OCI-LY7 (cell line): Measurements from ENCODE around the gene TMEM238. TPM values are rescaled to one million over a fixed set of nuclear protein-coding genes. Genes with fewer than 3 reads are reported as not detected.

Source experiments
- BruUV-seq: library from RNA; stranded (reverse); fragments of 400-500 nt; replicated peaks from 2 replicates; lab custom pipeline; 2021; lab: Mats Ljungman, UMichigan
- CTCF ChIA-PET: fragments of 300-600 bp; sonication (Branson Sonifier 250); formaldehyde crosslinking; loops from one replicate; lab custom pipeline; 2022; ENCODE audit warnings: antibody characterized with exemption; ENCODE audit not compliant: unreplicated experiment; lab: Charles Lee
- POLR2A ChIA-PET: fragments of 300-600 bp; sonication (Branson Sonifier 250); formaldehyde crosslinking; loops from one replicate; lab custom pipeline; 2022; ENCODE audit warnings: antibody characterized with exemption; lab: Charles Lee
- DNase-seq: peaks from one replicate; pipeline ENCODE4 v3.0.0-alpha.2; 2015; ENCODE audit warnings: low spot score
- H2AFZ ChIP-seq: fragments of 200-600 bp; sonication (generic), shearing (Covaris generic); 2 replicates; pipeline ENCODE4 v1.6.1; 2014; ENCODE audit warnings: mild to moderate bottlenecking, antibody characterized with exemption, low read length, moderate library complexity
- H3K27ac ChIP-seq: fragments of 200-600 bp; sonication (generic); 2 replicates; pipeline ENCODE4 v1.5.1; 2014; ENCODE audit warnings: mixed run types, low read depth, mild to moderate bottlenecking, moderate library complexity, low read length, inconsistent platforms; ENCODE audit not compliant: poor library complexity, severe bottlenecking
- H3K36me3 ChIP-seq: fragments of 200-600 bp; sonication (generic); 2 replicates; pipeline ENCODE4 v1.6.1; 2014; ENCODE audit warnings: mild to moderate bottlenecking, antibody characterized with exemption, low read length, moderate library complexity, mixed read lengths; ENCODE audit not compliant: insufficient read depth
- H3K4me1 ChIP-seq: fragments of 200-600 bp; sonication (generic); 2 replicates; pipeline ENCODE4 v1.5.1; 2014; ENCODE audit warnings: mild to moderate bottlenecking, low read length; ENCODE audit not compliant: insufficient read depth, poor library complexity, severe bottlenecking
- H3K4me2 ChIP-seq: fragments of 200-600 bp; sonication (generic); 2 replicates; pipeline ENCODE4 v1.6.1; 2014; ENCODE audit warnings: mild to moderate bottlenecking, low read length
- H3K4me3 ChIP-seq: fragments of 200-600 bp; sonication (generic); 2 replicates; pipeline ENCODE4 v1.5.1; 2014; ENCODE audit warnings: mild to moderate bottlenecking, low read depth, low read length; ENCODE audit not compliant: poor library complexity, severe bottlenecking
- H3K79me2 ChIP-seq: fragments of 200-600 bp; sonication (generic); 2 replicates; pipeline ENCODE4 v1.6.1; 2016; ENCODE audit warnings: low read depth, mild to moderate bottlenecking, low read length, moderate library complexity, mixed read lengths; ENCODE audit not compliant: insufficient read depth
- H3K9me2 ChIP-seq: fragments of 200-600 bp; sonication (generic); 2 replicates; pipeline ENCODE4 v1.6.1; 2016; ENCODE audit warnings: mild to moderate bottlenecking, low read length, mixed read lengths; ENCODE audit not compliant: insufficient read depth
- H3K9me3 ChIP-seq: fragments of 200-600 bp; sonication (generic); 2 replicates; pipeline ENCODE4 v1.6.1; 2014; ENCODE audit warnings: mild to moderate bottlenecking, mixed run types, low read length, mixed read lengths
- H4K20me1 ChIP-seq: fragments of 200-600 bp; sonication (generic); 2 replicates; pipeline ENCODE4 v1.6.1; 2014; ENCODE audit warnings: mild to moderate bottlenecking, antibody characterized with exemption, low read length, moderate library complexity, mixed read lengths; ENCODE audit not compliant: insufficient read depth
- EZH2phosphoT487 ChIP-seq: fragments of 200-600 bp; sonication (generic); IDR thresholded peaks from 2 replicates; pipeline ENCODE4 v1.6.1; 2018; ENCODE audit warnings: low read depth, borderline replicate concordance, mild to moderate bottlenecking, mixed run types, antibody characterized with exemption, low read length, moderate library complexity, mixed read lengths
- intact Hi-C: fragments of 100-400 bp; cut with micrococcal nuclease; formaldehyde crosslinking; loops from one replicate; pipeline ENCODE4 v1.10.0; 2022; ENCODE audit not compliant: unreplicated experiment
- total RNA-seq, 2 experiments: library from RNA; depleted of rRNA in 1 of 2; stranded (reverse); fragments of >200 nt in 1 of 2; shearing (Covaris generic) in 1 of 2; gene quantifications; 2 replicates each; pipeline ENCODE4 v1.2.3, GENCODE V29; 2014 to 2022
- TF ChIP-seq, protein P1 (sequence below): fragments of 200-600 bp; sonication (generic); conservative IDR thresholded peaks from 2 replicates; pipeline ENCODE4 v1.5.1; 2014; ENCODE audit warnings: mild to moderate bottlenecking, antibody characterized with exemption, low read length, moderate library complexity, mixed read lengths

Gene TMEM238
- total RNA-seq, 2 experiments from 2014 or later = 2.7 to 6.5 TPM

DNA sequence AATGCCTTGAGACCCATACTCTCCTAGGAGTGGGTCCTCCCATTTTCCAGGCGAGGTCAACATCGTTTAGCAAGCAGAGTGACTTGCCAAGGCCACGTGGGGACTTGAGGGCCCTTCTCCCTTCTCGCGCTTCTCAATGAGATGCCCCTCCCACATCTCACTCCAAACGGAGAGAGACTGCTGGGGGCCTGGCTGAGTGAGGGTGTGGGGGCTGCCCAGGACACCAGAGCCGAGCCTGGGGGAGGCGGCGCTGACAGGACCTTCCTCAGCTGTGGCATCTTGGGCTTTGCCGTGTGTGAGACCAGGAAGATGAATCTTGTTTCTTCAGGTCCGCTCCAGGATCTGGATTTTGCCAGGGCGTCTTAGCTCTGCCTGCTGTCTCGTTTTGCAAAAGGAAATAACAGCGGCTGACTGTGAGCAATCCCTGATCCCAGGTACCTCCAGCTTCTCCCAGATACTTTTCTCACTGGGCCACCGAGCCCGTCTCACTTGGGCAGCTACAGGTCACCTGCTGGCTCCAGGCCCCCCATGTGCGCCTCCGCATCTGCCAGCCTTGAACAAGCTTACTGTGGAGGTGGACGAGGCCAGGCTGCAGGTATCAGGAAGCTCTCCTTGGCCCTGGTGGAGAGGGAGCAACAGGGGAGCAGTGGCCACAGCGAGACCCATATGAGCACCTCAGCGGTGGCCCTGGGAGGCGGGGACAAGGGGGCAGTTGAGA lies 35.6 kb downstream of the TMEM238 start:
- H3K4me3 ChIP-seq = no peak overlapping the region
- no peaks in the 10 kb centered on the region for H3K9me3 ChIP-seq
- no peaks in the 10 kb centered on the region for H3K79me2 ChIP-seq
- H3K27ac ChIP-seq = no peak overlapping the region
- no TSS peak for BruUV-seq
- H3K9me2 ChIP-seq = no peaks in the 10 kb centered on the region
- intact Hi-C loops = no loop called here
- no peaks in the 10 kb centered on the region for H3K36me3 ChIP-seq
- no peak overlapping the region for H3K4me2 ChIP-seq
- no peak overlapping the region for H2AFZ ChIP-seq
- ChIA-PET POLR2A (interaction anchor here (0.6 to 0.7 kb wide), 2 partner anchors 259 to 507 kb away, joined by 4 to 5 read pairs; no protein-coding TSS in a partner anchor), CTCF (no interaction called here)
- no peaks in the 10 kb centered on the region for H4K20me1 ChIP-seq
- no peak for TF ChIP-seq EZH2phosphoT487
- H3K4me1 ChIP-seq = peaks cover 3% of the 10 kb centered on the region
- no peak for DNase-seq

DNA sequence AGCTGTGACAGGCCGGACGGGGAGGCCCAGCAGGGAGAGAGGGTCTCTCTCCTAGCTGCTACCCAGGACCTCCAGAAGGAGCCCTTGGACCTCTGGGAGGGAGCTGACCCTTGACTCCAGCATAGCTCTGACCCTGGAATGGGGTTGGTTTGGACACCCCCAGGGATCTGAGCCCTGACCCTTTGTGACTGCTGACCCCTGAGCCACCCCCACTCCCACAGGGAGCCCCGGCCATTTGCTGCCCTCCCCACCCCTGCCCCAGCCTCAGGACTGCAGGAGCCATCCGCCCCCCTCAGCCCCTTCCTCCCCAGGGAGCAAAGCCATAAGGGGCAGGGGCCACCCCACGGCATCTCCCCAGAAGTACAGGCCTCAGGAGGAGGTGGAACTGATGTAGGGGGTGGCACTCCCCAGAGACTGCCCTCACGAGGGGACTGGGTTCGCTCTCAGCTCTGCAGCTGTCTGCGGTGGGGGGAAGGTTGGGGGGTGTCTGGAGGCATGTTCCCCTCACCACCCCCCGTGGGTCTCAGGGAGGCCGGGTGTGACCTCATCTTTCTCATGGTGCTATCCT lies 36.6 kb downstream of the TMEM238 start:
- Histone ChIP-seq H3K36me3 (no peaks in the 10 kb centered on the region), H3K9me2 (no peaks in the 10 kb centered on the region), H3K4me1 (no peaks in the 10 kb centered on the region), H3K4me3 (no peak overlapping the region), H3K4me2 (no peak overlapping the region), H3K27ac (no peak overlapping the region), H4K20me1 (no peaks in the 10 kb centered on the region), H2AFZ (no peak overlapping the region), H3K79me2 (no peaks in the 10 kb centered on the region), H3K9me3 (no peaks in the 10 kb centered on the region)
- POLR2A ChIA-PET = no interaction called here
- BruUV-seq = no TSS peak
- DNase-seq = no peak
- CTCF ChIA-PET = no interaction called here
- TF ChIP-seq, protein P1, sequence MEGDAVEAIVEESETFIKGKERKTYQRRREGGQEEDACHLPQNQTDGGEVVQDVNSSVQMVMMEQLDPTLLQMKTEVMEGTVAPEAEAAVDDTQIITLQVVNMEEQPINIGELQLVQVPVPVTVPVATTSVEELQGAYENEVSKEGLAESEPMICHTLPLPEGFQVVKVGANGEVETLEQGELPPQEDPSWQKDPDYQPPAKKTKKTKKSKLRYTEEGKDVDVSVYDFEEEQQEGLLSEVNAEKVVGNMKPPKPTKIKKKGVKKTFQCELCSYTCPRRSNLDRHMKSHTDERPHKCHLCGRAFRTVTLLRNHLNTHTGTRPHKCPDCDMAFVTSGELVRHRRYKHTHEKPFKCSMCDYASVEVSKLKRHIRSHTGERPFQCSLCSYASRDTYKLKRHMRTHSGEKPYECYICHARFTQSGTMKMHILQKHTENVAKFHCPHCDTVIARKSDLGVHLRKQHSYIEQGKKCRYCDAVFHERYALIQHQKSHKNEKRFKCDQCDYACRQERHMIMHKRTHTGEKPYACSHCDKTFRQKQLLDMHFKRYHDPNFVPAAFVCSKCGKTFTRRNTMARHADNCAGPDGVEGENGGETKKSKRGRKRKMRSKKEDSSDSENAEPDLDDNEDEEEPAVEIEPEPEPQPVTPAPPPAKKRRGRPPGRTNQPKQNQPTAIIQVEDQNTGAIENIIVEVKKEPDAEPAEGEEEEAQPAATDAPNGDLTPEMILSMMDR = no peak
- TF ChIP-seq EZH2phosphoT487 = no peak
- intact Hi-C loops = no loop called here

DNA sequence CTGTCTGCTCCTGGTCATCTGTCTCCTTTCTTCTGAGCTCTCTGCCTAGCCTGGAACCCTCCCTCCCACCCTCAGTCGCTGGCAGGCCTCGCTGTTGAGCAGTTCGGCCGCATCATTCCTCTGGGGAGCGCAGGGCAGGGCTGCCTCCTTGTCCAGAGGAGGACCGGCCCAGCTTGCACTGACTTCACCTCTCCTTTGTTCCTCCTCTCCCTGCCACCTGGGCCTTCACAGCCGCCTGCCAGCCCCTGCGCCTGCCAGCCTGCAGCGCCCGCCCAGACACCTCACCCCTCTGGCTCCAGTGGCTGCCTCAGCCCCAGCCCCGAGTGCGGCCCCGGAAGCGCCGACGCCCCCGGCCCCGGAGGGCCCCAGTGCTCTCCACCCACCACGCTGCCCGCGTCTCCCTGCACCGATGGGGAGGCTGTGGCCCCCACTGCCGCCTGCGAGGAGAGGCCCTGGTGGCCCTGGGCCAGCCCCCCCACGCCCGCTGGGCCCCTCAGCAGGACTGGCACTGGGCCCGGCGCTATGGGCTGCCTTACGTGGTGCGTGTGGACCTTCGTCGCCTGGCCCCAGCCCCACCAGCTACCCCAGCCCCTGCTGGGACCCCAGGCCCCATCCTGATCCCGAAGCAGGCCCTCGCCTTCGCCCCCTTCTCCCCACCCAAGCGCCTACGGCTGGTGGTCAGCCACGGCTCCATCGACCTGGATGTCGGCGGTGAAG lies 37.2 kb downstream of the TMEM238 start:
- Histone ChIP-seq H3K4me1 (no peaks in the 10 kb centered on the region), H3K79me2 (no peaks in the 10 kb centered on the region), H3K27ac (no peak overlapping the region), H3K9me2 (no peaks in the 10 kb centered on the region), H4K20me1 (no peaks in the 10 kb centered on the region), H3K4me3 (no peak overlapping the region), H2AFZ (no peak overlapping the region), H3K4me2 (no peak overlapping the region), H3K36me3 (no peaks in the 10 kb centered on the region), H3K9me3 (no peaks in the 10 kb centered on the region)
- intact Hi-C loops = no loop called here
- ChIA-PET CTCF (no interaction called here), POLR2A (interaction anchor here (0.6 kb wide), 1 partner anchor 34 kb away, joined by 6 read pairs; no protein-coding TSS in a partner anchor)
- TF ChIP-seq, protein P1 = no peak
- TF ChIP-seq EZH2phosphoT487 = no peak
- no TSS peak for BruUV-seq
- no peak for DNase-seq
